ENCODE data around the gene SOBP. TPM values are rescaled to one million over a fixed set of nuclear protein-coding genes. Genes with fewer than 3 reads are reported as not detected.

The SOBP gene
- total RNA-seq, 4 donors from 2014 or later: 0.26 to 1.5 (median 0.55) TPM

- WGBS: 81% methylated on average over 3 of the region's 3 CpGs
- Histone ChIP-seq H3K36me3 (no peaks in the 10 kb centered on the region), H3K9me3 (no peaks in the 10 kb centered on the region), H3K27ac (no peak overlapping the region), H3K4me1 (peaks cover 5% of the 10 kb centered on the region), H3K27me3 (no peaks in the 10 kb centered on the region), H3K4me3 (no peak overlapping the region)
- no peak for DNase-seq (ENCODE audit: low spot score in 2 of 2)
- TF ChIP-seq CTCF (IDR thresholded peaks at IDR 0.05) (no peak), POLR2AphosphoS5 (IDR thresholded peaks at IDR 0.05) (no peak), POLR2A (IDR thresholded peaks at IDR 0.05) (no peak), EP300 (IDR thresholded peaks at IDR 0.05) (no peak)
These were observed 164.0 kb downstream of the SOBP start for GRCh38 chr6:107653861-107654394.

GRCh38 chr6:107654764-107655163, 164.8 kb downstream of the SOBP start:
- no peak overlapping the region for H3K27ac ChIP-seq
- WGBS: 71% methylated on average over 4 of the region's 4 CpGs
- no peaks in the 10 kb centered on the region for H3K27me3 ChIP-seq
- no peak for DNase-seq (ENCODE audit: low spot score in 2 of 2)
- no peak overlapping the region for H3K4me3 ChIP-seq
- H3K9me3 ChIP-seq: no peaks in the 10 kb centered on the region
- H3K4me1 ChIP-seq: peaks cover 5% of the 10 kb centered on the region
- TF ChIP-seq CTCF (IDR thresholded peaks at IDR 0.05): no peak
- TF ChIP-seq EP300 (IDR thresholded peaks at IDR 0.05): no peak
- no peak for TF ChIP-seq POLR2AphosphoS5 (IDR thresholded peaks at IDR 0.05)
- no peak for TF ChIP-seq POLR2A (IDR thresholded peaks at IDR 0.05)
- no peaks in the 10 kb centered on the region for H3K36me3 ChIP-seq

GRCh38 chr6:107655245-107655644, 165.3 kb downstream of the SOBP start:
- Histone ChIP-seq H3K4me3 (no peak overlapping the region), H3K9me3 (no peaks in the 10 kb centered on the region), H3K36me3 (no peaks in the 10 kb centered on the region), H3K4me1 (peaks cover 5% of the 10 kb centered on the region), H3K27ac (no peak overlapping the region), H3K27me3 (no peaks in the 10 kb centered on the region)
- no peak for TF ChIP-seq EP300 (IDR thresholded peaks at IDR 0.05)
- TF ChIP-seq CTCF (IDR thresholded peaks at IDR 0.05): no peak
- TF ChIP-seq POLR2A (IDR thresholded peaks at IDR 0.05): no peak
- TF ChIP-seq POLR2AphosphoS5 (IDR thresholded peaks at IDR 0.05): no peak
- no peak for DNase-seq (ENCODE audit: low spot score in 2 of 2)
- 70% methylated on average over 4 of the region's 4 CpGs for WGBS

GRCh38 chr6:107655864-107656263, 165.9 kb downstream of the SOBP start:
- Histone ChIP-seq H3K27me3 (no peaks in the 10 kb centered on the region), H3K4me3 (no peak overlapping the region), H3K36me3 (no peaks in the 10 kb centered on the region), H3K9me3 (no peaks in the 10 kb centered on the region), H3K27ac (no peak overlapping the region), H3K4me1 (peaks cover 5% of the 10 kb centered on the region)
- DNase-seq (ENCODE audit: low spot score in 2 of 2): no peak
- no peak for TF ChIP-seq CTCF (IDR thresholded peaks at IDR 0.05)
- no peak for TF ChIP-seq EP300 (IDR thresholded peaks at IDR 0.05)
- no peak for TF ChIP-seq POLR2A (IDR thresholded peaks at IDR 0.05)
- TF ChIP-seq POLR2AphosphoS5 (IDR thresholded peaks at IDR 0.05): no peak
- 83% methylated on average over 2 of the region's 2 CpGs for whole genome bisulfite sequencing

- WGBS: 61% methylated on average over 1 of the region's 1 CpG
- H3K36me3 ChIP-seq: no peaks in the 10 kb centered on the region
- TF ChIP-seq POLR2AphosphoS5 (IDR thresholded peaks at IDR 0.05) (no peak), POLR2A (IDR thresholded peaks at IDR 0.05) (no peak), CTCF (IDR thresholded peaks at IDR 0.05) (no peak), EP300 (IDR thresholded peaks at IDR 0.05) (no peak)
These were observed 166.5 kb downstream of the SOBP start for GRCh38 chr6:107656401-107656800.

More at GRCh38 chr6:107656401-107656800, 166.5 kb downstream of the SOBP start:
- Histone ChIP-seq H3K4me3 (no peak overlapping the region), H3K4me1 (peaks cover 5% of the 10 kb centered on the region), H3K27ac (no peak overlapping the region), H3K9me3 (no peaks in the 10 kb centered on the region), H3K27me3 (no peaks in the 10 kb centered on the region)
- no peak for DNase-seq (ENCODE audit: low spot score in 2 of 2)
